HG02852 (cell line): ENCODE measurements around the gene CHMP6.

Experiments used
- ATAC-seq: cut with Tn5 transposase; IDR thresholded peaks from one replicate; pipeline ENCODE4 v1.9.1; 2021; ENCODE audit warnings: mild to moderate bottlenecking, moderate library complexity; ENCODE audit not compliant: unreplicated experiment

The CHMP6 gene

GRCh38 chr17:81040791-81041337 is 49.2 kb downstream of the CHMP6 start:
- ATAC-seq: no peak

GRCh38 chr17:81042606-81043005 is 51.0 kb downstream of the CHMP6 start:
- ATAC-seq: no peak

DNA sequence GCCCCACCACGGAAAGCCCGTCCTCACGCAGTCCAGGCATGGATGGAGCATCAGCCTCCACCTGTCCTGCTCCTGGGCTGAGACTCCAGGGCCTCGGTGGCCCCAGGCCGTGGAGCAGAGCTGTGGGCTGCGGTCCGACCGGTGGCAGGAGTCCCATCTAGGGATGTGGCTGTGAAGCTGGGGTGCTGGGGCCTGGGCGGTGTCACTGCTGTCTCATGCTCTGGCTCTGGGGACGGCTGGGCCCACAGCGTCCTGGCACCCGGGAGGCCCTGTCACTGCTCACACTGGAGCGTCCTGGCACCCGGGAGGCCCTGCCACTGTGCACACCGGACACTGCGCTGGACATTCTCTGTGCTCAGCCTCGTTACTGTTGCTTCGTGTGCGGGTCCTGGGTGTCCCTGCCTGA is 51.7 kb downstream of the CHMP6 start:
- no peak for ATAC-seq

GRCh38 chr17:81043725-81044427 is 52.2 kb downstream of the CHMP6 start:
- ATAC-seq: no peak

GRCh38 chr17:81044428-81044763 is 52.8 kb downstream of the CHMP6 start:
- ATAC-seq: no peak

DNA sequence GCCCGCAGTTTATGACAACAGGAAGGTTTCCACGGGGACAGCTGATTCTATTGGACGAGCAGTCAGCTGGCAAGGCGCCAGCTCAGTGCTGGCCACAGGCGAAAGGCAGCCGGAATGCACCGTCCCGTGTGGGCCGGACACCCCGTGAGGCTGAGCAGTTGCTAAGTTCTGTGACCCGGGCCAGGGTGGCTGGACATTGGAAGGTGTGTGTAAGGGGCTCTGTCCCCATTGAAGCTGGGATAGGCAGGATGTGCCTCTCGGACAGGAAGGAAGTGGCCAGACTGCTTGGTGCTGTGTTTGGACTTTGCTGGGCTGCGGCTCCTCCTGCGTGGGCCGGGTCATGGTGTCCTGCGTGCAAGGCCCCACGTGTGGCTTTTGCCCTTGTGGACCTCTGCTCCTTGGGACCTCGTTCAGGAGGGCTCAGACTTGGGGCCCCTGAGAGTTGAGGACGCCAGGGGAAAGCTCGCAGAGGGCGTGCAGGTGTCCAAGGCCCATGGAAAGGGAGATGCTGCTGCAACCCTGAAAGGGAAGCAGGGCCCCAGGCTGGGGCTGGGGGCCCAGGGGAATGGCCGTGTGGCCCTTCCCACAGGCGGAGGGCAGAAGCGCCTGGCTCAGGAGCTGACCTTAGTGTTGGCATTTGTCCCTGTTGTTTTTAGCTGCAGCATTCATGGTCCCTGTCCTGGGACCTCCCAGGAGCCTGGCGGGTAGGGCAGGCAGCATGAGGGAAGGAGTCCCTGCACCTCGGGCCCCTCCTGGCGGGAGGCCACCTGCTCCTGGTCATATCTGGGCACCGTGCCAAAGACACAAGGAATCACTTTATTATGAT is 53.3 kb downstream of the CHMP6 start:
- ATAC-seq: no peak

DNA sequence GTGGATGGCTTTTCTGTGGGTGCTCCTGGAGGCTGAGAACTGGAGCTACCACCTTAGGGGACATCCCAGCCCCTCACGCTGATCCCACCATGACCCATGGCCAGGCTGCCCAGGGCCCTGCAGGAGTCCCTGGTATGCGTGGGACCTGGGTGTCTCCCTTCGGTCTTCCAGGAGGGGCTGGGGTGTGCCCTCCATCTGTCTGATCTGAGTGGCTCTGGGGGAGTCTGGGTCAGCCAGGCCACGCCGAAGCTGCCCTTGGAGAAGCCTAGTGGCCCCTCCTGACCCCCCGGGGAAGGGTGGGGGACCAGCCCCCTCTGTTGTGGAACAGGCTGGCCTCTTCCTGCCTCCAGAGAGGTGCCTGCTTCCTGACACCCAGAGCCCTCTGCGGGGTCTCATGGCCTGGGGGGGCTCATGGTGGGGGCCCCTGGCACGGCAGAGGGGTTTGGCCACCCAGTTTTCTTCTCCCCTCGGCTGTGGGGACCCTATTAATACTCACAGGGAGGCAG is 54.0 kb downstream of the CHMP6 start:
- no peak for ATAC-seq

- ATAC-seq: no peak
Measured at GRCh38 chr17:81046132-81046769, 54.6 kb downstream of the CHMP6 start.

DNA sequence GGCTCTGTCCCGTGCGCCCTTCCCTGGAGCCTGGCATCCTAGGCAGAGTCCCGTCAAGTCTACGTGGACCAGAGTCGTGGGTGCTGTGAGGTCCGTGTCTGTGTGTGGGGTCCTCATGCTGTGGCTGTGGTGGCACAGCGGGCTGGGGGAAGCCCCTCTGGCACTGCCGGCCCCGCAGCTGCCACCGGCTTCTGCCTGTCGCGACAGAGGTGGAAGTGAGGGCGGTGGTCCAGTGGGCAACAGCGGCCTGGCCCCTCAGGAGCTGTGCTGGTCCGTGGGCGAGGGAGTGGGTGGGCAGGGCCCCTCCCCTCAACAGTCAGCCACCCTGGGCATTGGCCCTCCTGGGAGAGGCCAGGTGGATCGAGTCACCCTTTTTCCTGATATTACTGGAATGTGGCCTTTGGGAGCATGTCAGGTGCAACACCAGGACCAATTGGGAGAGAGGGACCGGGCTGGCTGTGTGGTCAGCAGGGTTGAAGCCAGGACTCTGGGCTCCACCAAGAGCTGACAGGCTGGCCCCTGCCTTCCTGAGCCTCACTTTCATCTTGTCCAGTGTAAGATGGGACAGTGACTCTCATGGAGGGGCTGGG is 55.2 kb downstream of the CHMP6 start:
- no peak for ATAC-seq

GRCh38 chr17:81048827-81049371 is 57.3 kb downstream of the CHMP6 start:
- no peak for ATAC-seq

DNA sequence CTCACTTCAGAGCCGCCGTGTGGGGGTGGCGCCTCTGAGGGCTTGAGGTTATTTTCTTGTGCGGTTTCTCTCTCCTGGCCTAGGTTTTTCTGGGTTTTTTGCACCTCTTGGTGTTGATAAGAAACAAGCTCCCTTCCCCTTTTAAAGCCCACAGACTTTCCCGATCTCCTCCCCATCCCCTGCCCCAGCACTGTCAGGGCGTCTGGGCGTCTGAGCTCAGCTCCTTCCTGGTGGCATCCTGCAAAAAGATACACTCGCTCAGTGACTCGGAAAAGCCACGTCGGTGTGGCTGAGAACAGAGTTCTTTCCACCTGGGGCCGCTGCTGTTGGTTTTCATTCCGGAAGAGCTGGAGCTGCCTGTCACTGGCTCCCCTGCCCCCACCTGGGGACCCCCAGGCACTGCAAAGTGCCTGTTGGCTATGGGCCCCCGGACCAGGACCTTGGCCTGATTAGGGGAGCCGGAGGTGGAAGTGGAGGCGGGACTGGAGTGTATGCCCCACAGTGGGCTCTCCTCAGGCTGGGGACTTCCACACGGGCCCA is 57.8 kb downstream of the CHMP6 start:
- ATAC-seq: no peak
